Activated CD4-positive, alpha-beta T cell treated with anti-CD3 and anti-CD28 coated beads for 24 hours (primary cell): ENCODE data around the gene KAT14.
"Not testable (repeated sequence)": the region's sequence is repeated elsewhere in the genome, so short reads cannot be mapped to it uniquely, and the experiment has no call there.

Experiments
- DNase-seq, 2 donors: peaks; one replicate each; pipeline ENCODE4 v3.0.0-alpha.2; 2020; ENCODE audit warnings: low read depth in 2 of 2

KAT14 gene, protein sequence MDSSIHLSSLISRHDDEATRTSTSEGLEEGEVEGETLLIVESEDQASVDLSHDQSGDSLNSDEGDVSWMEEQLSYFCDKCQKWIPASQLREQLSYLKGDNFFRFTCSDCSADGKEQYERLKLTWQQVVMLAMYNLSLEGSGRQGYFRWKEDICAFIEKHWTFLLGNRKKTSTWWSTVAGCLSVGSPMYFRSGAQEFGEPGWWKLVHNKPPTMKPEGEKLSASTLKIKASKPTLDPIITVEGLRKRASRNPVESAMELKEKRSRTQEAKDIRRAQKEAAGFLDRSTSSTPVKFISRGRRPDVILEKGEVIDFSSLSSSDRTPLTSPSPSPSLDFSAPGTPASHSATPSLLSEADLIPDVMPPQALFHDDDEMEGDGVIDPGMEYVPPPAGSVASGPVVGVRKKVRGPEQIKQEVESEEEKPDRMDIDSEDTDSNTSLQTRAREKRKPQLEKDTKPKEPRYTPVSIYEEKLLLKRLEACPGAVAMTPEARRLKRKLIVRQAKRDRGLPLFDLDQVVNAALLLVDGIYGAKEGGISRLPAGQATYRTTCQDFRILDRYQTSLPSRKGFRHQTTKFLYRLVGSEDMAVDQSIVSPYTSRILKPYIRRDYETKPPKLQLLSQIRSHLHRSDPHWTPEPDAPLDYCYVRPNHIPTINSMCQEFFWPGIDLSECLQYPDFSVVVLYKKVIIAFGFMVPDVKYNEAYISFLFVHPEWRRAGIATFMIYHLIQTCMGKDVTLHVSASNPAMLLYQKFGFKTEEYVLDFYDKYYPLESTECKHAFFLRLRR

DNA sequence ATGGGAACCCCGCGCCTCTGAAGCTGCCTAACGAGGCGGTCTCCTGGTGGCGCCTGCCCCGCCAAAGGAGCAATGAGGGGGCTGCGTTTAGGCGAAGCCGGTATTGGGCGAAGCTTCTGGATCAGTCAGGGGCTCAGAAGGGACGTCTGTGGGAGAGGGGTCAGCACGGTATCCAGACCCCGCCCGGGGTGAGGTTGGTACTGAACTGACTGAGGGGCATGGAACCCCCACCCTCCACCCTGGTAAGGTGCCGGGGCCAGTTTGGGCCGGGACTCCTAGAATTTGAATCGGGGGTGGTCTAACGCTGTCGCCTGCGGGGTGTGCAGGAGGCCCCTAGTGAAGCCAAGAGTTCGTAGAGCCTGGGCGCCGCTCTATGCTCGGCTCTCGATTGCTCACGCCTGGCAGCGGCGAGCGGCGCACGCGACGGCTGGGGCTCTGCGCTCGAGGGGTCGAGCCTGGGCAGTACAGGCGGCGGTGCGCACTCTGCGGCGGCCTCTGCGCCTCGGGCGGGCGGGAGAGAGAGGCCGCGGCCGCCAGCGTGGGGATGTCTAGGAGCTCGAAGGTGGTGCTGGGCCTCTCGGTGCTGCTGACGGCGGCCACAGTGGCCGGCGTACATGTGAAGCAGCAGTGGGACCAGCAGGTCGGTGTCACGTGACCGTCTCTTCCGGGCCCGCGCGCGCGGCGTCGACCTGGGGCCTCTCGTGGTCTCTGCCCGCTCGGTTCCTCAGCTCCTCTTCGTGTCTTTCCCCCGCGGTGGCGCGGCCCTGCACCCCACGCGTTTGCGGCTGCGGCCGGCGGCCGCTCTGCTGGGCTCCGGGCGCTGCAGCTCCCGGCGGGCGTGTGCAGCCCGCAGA is at the start of gene KAT14, which contains the start of gene PET117:
Gene KAT14 (plus strand): TSS at position 452 of the 854 bp plus-strand sequence. CDS start 4,798 bp downstream, outside the sequence.
Gene PET117 (plus strand): TSS at position 452 of the 854 bp plus-strand sequence. CDS start 93 bp downstream, at position 545.
- peak; percentile 86 to 88 for DNase-seq

DNA sequence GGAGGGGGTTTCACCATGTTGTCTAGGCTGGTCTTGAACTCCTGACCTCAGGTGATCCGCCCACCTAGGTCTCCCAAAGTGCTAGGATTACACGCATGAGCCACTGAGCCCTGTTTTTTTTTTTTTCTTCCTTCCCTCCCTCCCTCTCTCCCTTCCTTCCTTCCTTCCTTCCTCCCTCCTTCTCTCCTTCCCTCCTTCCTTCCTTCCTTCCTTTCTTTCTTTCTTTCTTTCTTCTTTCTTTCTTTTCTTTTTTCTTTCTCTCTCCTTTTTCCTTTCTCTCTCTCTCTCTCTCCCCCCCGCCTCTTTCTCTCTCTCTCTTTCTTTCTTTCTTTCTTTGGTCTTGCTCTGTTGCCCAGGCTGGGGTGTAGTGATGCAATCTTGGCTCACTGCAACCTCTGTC is 49.4 kb upstream of the KAT14 start:
- not testable (repeated sequence) for DNase-seq

DNA sequence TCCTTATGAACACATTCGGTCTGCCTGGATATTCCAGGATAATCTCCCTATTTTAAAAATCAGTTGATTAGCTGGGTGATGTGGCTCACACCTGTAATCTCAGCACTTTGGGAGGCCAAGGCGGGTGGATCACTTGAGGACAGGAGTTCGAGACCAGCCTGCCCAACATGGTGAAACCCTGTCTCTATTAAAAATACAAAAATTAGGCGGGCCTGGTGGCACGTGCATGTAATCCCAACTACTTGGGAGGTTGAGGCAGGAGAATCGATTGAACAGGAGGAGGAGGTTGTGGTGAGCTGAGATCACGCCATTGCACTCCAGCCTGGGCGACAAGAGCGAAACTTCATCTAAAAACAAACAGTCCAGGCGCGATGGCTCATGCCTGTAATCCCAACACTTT is 48.8 kb upstream of the KAT14 start:
- not testable (repeated sequence) for DNase-seq

DNA sequence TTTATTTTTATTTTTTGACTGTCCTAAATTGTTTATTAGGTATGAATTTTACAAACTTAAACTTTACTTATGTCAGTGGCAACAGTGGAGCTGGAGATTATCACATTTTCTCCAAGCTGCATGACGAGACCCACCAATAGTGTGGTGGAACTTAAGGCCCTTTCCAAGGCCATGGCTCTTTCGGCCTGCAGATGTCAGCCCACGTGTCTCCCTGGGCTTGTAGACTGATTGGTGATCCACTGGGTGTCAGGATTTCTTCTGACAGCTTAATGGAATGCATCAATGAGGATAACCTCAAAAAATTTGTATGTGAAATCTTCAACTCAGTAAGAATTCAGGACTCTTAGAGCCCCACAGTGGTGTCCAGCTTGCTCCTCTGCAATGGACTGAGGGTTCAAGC is 47.6 kb upstream of the KAT14 start:
- DNase-seq, result no peak

DNA sequence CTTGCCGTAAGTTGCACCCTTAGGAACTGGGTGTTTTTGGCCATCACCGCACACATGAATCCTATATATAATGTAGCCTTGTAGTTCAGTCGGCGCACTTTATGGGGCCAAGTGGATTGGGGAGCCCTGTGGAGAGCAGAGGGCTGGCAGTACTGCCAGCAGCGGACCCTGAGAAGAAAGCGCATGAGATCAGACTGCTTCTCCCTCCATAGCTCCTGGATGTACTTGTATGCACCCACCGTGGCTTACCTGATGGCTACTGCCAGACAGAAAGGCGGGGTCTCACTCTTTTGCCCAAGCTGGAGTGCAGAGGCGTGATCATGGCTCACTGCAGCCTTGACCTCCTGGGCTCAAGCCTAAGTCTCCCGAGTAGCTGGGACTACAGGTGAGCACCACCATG is 47.2 kb upstream of the KAT14 start:
- no peak for DNase-seq

DNA sequence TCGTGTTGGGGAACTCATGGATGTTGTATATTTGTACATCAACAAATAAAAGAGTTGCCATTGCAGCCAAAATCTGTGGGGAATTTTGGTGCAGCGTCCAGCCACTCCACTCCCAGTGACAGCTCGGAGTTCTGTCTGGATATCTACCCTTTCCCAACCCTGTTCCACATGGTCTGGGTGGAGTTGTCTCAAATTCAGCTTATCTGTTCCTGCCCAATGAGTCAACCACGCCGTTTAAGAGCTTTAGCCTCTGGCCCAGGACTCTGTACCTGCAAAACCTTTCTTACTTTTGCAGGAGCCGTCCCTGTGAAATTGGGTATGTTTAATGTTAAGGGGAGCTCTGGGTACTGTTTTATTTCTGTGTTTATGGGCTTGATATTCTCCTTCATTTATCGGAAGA is 46.0 kb upstream of the KAT14 start:
- no peak for DNase-seq

DNA sequence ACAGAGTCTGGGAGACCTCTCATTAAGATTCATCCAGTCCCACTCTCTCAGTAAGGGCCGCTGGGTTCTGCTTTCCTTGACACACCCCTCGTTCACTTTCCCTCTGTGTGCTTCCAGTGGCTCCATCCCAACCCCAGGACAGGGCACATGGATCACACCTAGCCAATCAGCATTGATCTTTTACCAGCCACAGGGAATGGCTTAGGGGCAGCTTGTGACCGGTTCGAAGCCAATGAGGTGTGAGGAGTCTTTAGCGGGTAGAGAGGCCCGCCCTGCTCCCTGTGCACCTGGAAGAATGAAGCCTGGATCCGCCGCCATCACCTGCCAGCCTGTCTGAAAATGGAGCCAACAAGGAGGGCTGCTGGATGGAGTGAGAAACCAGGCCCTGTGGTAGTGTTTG is 44.8 kb upstream of the KAT14 start:
- DNase-seq, result no peak

DNA sequence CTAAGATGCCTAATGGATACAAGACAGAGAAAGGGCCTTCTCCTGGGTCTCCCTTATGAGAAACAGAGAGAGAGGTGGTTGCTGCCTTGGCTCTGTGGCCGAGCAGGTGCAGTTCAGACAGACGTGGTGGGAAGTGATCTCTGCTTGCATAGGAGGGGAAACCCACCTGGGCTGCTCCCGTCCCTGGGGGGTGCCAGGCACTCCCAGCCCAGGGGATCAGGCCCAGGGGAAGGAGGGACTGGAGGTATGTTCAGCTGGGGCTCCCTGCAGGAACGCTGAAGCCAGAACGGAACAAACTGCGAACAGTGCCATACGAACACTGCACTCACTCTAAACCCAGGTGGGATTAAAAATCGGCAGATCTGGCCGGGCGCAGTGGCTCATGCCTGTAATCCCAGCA is 44.3 kb upstream of the KAT14 start:
- no peak for DNase-seq

DNA sequence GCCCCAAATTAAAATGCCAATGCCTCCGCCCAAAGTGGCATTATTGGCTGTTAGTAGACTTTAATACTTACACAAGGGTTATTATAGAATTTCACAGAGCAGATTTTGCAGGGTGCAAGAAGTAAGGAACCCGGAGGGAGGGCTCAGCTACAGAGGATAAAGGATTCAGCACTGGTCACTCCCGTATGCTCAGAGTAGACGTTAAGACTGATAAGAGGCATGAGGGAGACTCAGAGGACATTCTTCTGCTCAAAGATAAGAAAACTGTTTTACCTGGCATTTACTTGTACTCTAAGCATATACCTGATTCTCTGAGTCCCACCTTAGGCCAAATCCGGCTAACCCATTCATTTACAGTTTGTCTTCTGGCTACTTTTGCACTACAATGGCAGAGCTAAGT is 43.5 kb upstream of the KAT14 start:
- no peak for DNase-seq

DNA sequence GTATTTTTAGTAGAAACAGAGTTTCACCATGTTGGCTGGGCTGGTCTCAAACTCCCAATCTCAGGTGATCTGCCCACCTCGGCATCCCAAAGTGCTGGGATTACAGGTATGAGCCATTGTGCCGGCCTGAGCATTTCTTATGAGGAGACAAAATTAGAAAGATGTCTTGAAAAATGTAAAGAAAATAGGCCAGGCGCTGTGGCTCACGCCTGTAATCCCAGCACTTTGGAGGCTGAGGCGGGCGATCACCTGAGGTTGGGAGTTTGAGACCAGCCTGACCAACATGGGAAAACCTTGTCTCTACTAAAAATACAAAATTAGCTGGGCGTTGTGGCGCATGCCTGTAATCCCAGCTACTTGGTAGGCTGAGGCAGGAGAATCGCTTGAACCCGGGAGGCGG is 37.1 kb upstream of the KAT14 start:
- DNase-seq, result not testable (repeated sequence)

DNA sequence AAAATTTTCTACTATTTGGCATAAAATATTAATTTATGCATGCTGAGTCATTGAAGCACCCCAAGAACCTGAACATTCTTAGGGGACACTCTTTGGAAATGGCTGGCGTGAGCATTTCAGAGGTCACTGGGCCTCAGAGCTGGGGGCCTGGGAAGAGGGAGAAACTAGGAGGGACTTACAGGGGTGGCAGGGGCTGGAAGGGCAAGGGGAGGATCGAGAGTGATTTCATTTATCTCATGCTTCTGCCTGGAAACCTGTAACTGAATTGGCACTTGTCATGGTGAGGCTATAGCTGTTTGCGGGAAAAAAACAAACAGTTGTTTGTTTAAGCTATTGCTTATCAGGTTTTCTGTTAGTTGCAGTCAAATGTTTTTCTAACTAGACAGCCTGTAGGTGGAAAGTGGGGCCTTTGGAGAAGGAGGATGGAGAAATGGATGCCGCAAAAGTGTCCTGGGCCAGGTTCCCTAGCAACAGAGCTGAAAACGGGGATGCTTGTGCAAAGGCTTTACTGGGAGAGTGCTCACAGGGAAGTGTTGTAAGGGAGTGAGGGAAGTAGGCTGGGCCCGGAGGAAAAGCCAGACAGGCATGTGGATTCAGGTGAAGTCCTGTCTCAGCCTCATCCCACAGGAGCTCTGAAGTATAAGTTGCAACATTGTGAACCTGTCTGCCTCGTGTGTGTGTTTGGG is 36.4 kb upstream of the KAT14 start:
- no peak for DNase-seq

DNA sequence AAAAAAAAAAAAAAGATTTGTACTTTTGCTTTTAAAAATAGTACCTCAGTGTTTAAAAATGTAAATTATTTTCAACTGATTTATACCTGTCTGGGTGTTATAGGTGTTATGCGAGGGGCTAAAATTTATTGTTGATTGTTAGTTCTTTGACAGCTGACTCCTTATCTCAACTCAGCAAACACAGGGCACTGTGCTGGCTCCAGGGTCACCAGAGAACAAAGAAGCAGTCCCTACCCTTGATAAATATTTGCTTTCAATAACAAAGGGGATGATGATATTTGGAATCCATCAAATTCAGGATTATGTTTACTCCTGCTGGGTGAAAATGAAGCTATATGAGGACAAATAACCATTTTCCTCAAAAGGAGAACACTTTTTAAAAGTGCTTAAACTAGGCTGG is 34.2 kb upstream of the KAT14 start:
- no peak for DNase-seq

DNA sequence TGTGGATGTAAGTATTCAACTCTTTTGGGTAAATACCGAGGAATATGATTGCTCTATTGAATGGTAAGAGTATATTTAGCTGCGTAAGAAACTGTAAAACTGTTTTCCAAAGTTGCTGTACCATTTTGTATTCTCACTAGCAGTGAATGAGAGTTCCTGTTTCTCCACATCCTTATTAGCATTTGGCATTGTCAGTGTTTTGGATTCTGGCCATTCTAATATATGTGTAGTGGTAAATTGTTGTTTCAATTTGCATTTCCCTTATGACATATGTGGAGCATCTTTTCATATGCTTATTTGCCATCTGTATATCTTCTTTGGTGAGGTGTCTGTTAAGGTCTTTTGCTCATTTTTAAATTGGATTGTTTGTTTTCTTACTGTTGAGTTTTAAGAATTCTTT is 29.3 kb upstream of the KAT14 start:
- no peak for DNase-seq

DNA sequence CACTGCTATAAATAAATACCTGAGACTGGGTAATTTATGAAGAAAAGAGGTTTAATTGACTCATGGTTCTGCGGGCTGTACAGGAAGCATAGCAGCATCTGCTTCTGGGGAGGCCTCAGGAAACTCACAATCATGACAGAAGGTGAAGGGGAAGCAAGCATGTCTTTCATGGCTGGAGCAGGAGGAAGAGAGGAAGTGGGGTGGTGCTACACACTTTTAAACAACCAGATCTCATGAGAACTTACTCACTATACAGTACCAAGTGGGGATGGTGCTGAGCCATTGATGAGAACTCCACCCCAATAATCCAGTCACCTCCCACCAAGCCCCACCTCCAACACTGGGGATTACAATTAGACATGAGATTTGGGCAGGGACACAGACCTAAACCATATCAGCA is 9.1 kb upstream of the KAT14 start:
- not testable (repeated sequence) for DNase-seq

DNA sequence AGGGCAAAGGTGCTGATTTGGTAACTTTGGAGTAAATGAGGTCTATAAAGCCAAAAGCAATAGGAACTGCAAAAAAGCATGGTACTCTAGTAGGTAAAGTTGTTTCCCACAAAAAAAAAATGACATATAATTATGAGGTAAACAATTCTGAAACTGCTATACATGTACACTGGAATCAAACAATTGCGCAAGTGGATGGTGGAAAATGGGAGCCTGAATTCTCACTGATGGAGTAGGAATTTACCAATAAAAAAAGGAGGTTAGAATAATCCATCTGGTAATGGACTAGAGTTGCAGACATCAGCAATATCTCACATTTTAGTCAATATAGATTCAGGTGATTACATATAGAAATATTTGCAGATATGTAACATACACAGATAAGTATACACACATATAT is 5.0 kb upstream of the KAT14 start:
- DNase-seq, result no peak

DNA sequence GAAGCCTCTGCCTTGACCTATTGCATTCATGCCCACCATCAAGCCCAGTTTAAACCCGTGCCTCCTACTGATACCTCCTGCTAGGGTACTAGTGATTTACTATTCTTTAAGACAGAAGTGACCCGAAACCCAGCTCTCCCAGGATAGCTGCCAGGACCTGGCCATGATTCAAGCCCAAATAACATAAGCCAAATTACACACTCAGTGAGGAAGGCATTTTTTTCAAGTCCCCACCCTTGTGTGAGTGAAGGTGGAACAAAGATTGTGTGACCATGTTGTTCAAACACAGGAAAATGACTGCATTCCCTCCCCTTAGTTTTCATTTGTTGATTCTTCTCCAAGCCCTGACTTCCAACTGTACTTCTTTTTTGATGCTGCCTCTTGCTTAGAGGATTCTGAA is 3.7 kb upstream of the KAT14 start:
- no peak for DNase-seq

DNA sequence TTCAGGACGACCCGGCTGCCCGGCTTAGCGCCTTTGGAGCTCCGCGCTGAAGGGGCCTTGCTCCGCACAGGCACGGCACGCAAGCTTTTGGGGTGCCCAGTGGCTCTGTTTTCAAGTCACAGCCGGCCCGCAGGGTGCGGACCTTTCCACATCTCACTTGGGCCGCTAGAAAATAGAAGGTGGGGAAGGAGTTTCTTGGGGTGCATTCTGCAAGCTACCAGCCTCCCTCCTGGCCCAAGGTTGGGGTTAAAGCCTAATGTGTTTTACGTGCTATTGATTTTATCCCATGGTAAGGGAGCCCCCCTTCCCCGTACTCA is 561 bp downstream of the KAT14 start:
- DNase-seq, result no peak

DNA sequence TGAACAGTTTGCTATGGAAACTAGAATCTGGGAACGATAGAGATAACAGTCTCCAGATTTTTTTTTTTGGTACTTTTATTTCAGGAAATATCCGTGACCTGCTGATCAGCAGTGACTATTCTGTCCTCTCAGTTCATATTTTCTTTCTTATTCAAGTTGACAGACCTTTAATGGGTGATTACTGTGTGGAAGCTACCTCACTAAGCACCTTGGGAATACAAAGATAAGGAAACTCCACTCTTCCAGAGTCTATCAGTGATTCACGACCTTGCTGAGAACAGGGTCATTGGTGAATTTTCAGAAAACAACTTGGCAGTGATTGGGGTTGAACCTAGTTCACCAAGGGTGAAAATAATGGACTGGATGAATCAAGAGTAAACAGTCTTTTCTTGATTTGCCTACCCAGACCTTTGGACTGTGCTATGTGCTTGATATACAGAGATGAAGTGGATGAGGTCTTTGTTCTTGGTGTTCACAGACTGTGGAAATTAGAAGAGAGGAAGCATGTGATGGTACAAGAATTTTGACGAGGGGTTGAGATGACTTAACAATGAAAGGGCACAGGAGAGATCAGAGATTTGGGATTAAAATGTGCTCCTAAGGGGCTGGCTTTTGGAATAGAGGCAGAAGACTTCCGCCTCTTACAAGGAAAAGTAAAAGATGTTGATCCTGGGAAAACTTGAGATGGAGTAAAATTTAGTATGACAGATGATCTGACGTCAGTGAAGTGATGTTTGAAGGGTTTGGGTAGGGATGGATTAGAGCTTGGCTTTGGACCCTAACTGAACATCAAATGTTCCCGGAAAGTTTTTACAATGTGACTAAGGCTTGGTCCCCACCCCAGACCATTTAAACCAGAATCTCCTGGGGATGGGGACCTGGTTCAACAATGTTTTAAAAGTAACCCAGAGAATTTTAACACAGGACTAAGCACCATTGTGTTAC is 1.2 kb downstream of the KAT14 start:
- DNase-seq, result no peak

DNA sequence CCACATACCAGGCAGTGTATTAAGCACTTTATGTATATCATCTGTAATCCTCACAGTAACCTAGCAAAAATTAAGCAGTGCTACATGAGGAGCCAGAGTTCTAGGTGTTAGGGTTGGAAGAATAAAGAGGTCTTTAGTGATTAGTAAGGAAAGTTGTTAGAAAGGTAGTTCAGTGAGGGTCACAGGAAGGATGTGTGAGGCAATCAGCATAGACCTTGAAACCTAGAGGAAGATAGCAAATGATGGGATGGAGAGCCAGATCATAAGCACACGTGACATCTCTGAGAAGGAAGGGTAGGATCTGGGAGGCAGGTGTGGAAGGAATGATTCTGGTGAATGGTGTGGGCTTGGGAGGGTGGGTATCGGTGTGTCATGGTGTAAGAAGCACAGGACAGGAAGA is 2.2 kb downstream of the KAT14 start:
- DNase-seq, result no peak

DNA sequence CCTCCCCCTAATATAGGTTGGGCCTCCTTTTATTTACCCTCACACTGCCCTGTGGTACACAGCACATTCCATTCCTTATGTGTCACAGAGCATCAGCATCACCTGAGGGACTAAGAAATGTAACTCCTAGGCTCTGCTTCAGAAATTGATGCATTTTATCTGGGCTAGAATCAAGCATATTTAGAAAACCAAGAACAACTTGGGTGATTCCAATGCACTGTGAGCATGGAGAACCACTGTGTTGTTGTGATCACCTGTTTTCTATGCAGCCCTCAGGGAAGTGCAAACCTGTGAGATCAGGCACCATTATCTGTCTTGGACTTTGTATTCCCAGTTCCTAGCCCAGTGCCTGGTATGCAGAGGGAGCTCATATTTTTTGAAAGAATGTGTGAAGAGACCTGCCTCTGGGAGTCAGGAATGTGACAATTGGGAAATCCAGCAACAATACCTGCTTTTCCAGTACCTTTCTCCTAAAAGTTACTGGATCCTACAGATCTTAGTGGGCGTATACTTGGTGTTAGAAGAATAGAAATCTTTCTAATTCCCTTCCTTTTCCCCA is 7.0 kb downstream of the KAT14 start:
- DNase-seq, result no peak
